ENCODE data around the gene EFHD1.

- TF ChIP-seq CTCF (IDR thresholded peaks at IDR 0.05; ENCODE audit: low read depth, low read length) (no peak), POLR2A (IDR thresholded peaks at IDR 0.05; ENCODE audit: extremely low read depth, insufficient read length) (no peak), MAX (IDR thresholded peaks at IDR 0.05; ENCODE audit: low read depth, low read length) (no peak)
Observed at GRCh38 chr2:232632229-232632903, 1.0 kb upstream of the EFHD1 start.
